ENCODE results near the gene MYH7B.

DNA sequence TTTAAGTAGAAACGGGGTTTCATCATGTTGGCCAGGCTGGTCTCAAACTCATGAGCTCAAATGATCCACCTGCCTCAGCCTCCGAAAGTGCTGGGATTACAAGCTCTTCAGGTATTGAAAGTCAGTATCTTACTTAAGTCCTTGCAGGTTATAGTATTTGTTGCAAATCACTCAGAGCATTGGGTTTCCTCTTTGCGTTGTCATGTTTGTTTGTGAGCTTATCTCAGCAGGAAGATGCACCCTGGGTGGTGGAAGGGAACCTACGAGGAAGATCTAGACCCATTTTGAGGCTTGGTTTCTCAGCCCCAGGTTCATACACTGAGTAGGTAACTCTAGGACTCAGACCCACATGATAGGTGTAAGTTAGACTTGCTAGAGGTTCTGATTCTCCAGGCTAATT lies 18.6 kb downstream of the MYH7B start:
- no peak for TF ChIP-seq POLR2A (IDR thresholded peaks at IDR 0.05; ENCODE audit: low read depth, low read length)
- TF ChIP-seq TAF1 (IDR thresholded peaks at IDR 0.05; ENCODE audit: borderline replicate concordance, low read depth, low read length), result no peak
